ENCODE data around the gene TBX22.
"Not testable (repeated sequence)": the region's sequence is repeated elsewhere in the genome, so short reads cannot be mapped to it uniquely, and the experiment has no call there.

Gene TBX22

GRCh38 chrX:80014141-80014940 is at the start of gene TBX22:
TSS of gene TBX22 (plus strand) at chrX:80014753. CDS start at chrX:80022270, 7,517 bp downstream.
- no peak for DNase-seq (ENCODE audit: low spot score)

GRCh38 chrX:79975605-79976004 is 38.9 kb upstream of the TBX22 start:
- no peak for DNase-seq (ENCODE audit: low spot score)

- no peak for DNase-seq (ENCODE audit: low spot score)
Observed at GRCh38 chrX:80004458-80004857, 10.1 kb upstream of the TBX22 start.

GRCh38 chrX:80011522-80011921 is 3.0 kb upstream of the TBX22 start:
- DNase-seq (ENCODE audit: low spot score): no peak

- no peak for DNase-seq (ENCODE audit: low spot score)
Observed at GRCh38 chrX:80016182-80016581, 1.6 kb downstream of the TBX22 start.

- DNase-seq (ENCODE audit: low spot score): no peak
Observed at GRCh38 chrX:80021621-80022020, 7.1 kb downstream of the TBX22 start.

- DNase-seq (ENCODE audit: low spot score): no peak
Observed at GRCh38 chrX:80022363-80023031, 7.9 kb downstream of the TBX22 start.

- DNase-seq (ENCODE audit: low spot score): no peak
Observed at GRCh38 chrX:80026116-80026515, 11.6 kb downstream of the TBX22 start.

- not testable (repeated sequence) for DNase-seq (ENCODE audit: low spot score)
Observed at GRCh38 chrX:80066156-80066555, 51.6 kb downstream of the TBX22 start.

- DNase-seq (ENCODE audit: low spot score): not testable (repeated sequence)
Observed at GRCh38 chrX:80075625-80076024, 61.1 kb downstream of the TBX22 start.

Data from COLO829 (cell line).